Astrocyte (in vitro differentiated cells and primary cell): ENCODE results near the gene CHSY1. TPM values are rescaled to one million over a fixed set of nuclear protein-coding genes. Genes with fewer than 3 reads are reported as not detected.

Source experiments
- DNase-seq: peaks from one replicate; pipeline ENCODE4 v3.0.0-alpha.2; 2010; ENCODE audit warnings: low read depth
- FAIRE-seq: peaks from 2 replicates; lab custom pipeline; 2011; peaks lifted over from hg19 to GRCh38; lab: Jason Lieb, UNC
- H2AFZ ChIP-seq: 2 replicates; pipeline ENCODE4 v1.6.0; 2012; ENCODE audit warnings: low read depth, low read length, inconsistent platforms
- H3K27ac ChIP-seq: 2 replicates; pipeline ENCODE4 v1.5.1; 2011; ENCODE audit warnings: low read depth, low read length, inconsistent platforms
- H3K27me3 ChIP-seq: 2 replicates; pipeline ENCODE4 v1.6.0; 2011; ENCODE audit warnings: low read length, inconsistent platforms; ENCODE audit not compliant: insufficient read depth
- H3K36me3 ChIP-seq: 2 replicates; pipeline ENCODE4 v1.5.1; 2011; ENCODE audit warnings: low read length, inconsistent platforms; ENCODE audit not compliant: insufficient read depth
- H3K4me1 ChIP-seq: 2 replicates; pipeline ENCODE4 v1.5.1; 2011; ENCODE audit warnings: low read length, inconsistent platforms; ENCODE audit not compliant: insufficient read depth
- H3K4me2 ChIP-seq: 2 replicates; pipeline ENCODE4 v1.6.0; 2012; ENCODE audit warnings: low read length, inconsistent platforms
- H3K4me3 ChIP-seq: 2 replicates; pipeline ENCODE4 v1.5.1; 2011; ENCODE audit warnings: low read depth, mild to moderate bottlenecking, low read length, inconsistent platforms; ENCODE audit not compliant: insufficient read depth
- H3K79me2 ChIP-seq: 2 replicates; pipeline ENCODE4 v1.6.0; 2012; ENCODE audit warnings: mild to moderate bottlenecking, low read length, inconsistent platforms; ENCODE audit not compliant: insufficient read depth
- H3K9ac ChIP-seq: 2 replicates; pipeline ENCODE4 v1.6.0; 2012; ENCODE audit warnings: mild to moderate bottlenecking, low read length, inconsistent platforms
- H3K9me3 ChIP-seq: 2 replicates; pipeline ENCODE4 v1.5.1; 2012; ENCODE audit warnings: low read depth, mild to moderate bottlenecking, low read length, inconsistent platforms; ENCODE audit not compliant: insufficient read depth
- H4K20me1 ChIP-seq: 2 replicates; pipeline ENCODE4 v1.6.0; 2012; ENCODE audit warnings: low read length, inconsistent platforms; ENCODE audit not compliant: insufficient read depth
- H3K27ac Mint-ChIP-seq: one replicate; pipeline ENCODE4 v1.8.0; 2021; ENCODE audit warnings: mild to moderate bottlenecking, mixed read lengths; ENCODE audit not compliant: unreplicated experiment
- H3K27me3 Mint-ChIP-seq: one replicate; pipeline ENCODE4 v1.8.0; 2021; ENCODE audit warnings: low read depth, mixed read lengths; ENCODE audit not compliant: unreplicated experiment
- H3K36me3 Mint-ChIP-seq: one replicate; pipeline ENCODE4 v1.8.0; 2021; ENCODE audit warnings: low read depth, mixed read lengths; ENCODE audit not compliant: unreplicated experiment
- H3K4me1 Mint-ChIP-seq: one replicate; pipeline ENCODE4 v1.8.0; 2021; ENCODE audit warnings: low read depth, mixed read lengths; ENCODE audit not compliant: unreplicated experiment
- H3K4me3 Mint-ChIP-seq: one replicate; pipeline ENCODE4 v1.8.0; 2021; ENCODE audit warnings: mild to moderate bottlenecking, moderate library complexity, mixed read lengths; ENCODE audit not compliant: unreplicated experiment
- H3K9me3 Mint-ChIP-seq: one replicate; pipeline ENCODE4 v1.8.0; 2021; ENCODE audit warnings: mild to moderate bottlenecking, mixed read lengths; ENCODE audit not compliant: unreplicated experiment
- EZH2 ChIP-seq: IDR thresholded peaks from 2 replicates; pipeline ENCODE4 v1.6.1; 2012; ENCODE audit warnings: mild to moderate bottlenecking, low read length, inconsistent platforms; ENCODE audit not compliant: insufficient read depth
- total RNA-seq: library from RNA; stranded (reverse); gene quantifications from 2 replicates; pipeline ENCODE4 v1.2.1, GENCODE V29; 2021
- TF ChIP-seq, protein P1 (sequence below): IDR thresholded peaks from 2 replicates; pipeline ENCODE4 v1.5.1; 2011; ENCODE audit warnings: low read depth, mild to moderate bottlenecking, inconsistent platforms, low read length, moderate library complexity; ENCODE audit not compliant: insufficient read depth

Gene CHSY1
- total RNA-seq, 1 donor from 2014 or later: 42.2 TPM

DNA sequence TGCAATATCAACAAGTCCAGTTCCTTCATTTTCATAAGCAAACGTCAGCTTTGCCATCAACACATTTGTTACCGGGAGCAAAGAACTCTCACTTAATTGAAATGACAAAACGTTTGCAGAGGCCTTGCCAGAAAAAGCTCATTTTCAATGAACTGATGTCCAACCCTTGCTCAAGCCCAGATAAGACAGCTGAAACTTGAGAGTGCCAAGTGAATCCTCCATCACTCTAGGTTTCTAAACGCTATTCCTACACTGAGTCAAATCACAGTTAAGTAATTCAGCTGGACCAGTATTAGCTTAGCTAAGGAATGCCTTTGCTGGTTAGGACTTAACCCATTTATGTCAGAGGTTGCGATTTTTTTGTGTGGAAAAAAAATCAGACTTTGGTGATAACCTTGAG is 11.5 kb downstream of the CHSY1 start:
- no peaks in the 10 kb centered on the region for H3K9me3 Mint-ChIP-seq
- no peak overlapping the region for H3K27ac Mint-ChIP-seq

DNA sequence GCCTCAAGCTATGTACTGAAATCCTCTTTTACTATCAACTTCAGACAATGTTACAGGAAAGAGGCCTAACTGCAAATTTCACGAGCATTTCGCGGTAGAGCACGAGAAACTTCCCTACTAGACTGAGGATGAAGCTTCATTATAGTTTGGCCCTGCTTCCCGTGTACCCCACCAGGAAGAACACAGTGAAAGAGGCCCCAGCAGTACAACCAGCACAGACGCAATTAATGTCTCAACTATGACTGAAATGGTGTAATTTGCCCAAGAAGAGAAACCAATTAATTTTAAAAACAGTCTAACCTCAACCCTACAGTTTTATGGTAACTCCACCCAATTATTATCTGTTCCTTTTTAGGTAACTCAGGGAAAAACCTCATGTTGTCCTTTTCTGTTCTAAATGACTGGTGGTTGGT is 12.1 kb downstream of the CHSY1 start:
- Histone ChIP-seq H3K4me1 (peaks cover 25% of the 10 kb centered on the region), H3K27me3 (no peaks in the 10 kb centered on the region), H3K36me3 (peaks cover 6% of the 10 kb centered on the region), H3K9me3 (no peaks in the 10 kb centered on the region), H3K4me3 (no peak overlapping the region), H4K20me1 (peaks cover 90% of the 10 kb centered on the region), H3K27ac (no peak overlapping the region), H2AFZ (no peak overlapping the region), H3K4me2 (no peak overlapping the region), H3K9ac (no peak overlapping the region), H3K79me2 (peaks cover 99% of the 10 kb centered on the region)
- no peak for TF ChIP-seq EZH2
- TF ChIP-seq, protein P1, sequence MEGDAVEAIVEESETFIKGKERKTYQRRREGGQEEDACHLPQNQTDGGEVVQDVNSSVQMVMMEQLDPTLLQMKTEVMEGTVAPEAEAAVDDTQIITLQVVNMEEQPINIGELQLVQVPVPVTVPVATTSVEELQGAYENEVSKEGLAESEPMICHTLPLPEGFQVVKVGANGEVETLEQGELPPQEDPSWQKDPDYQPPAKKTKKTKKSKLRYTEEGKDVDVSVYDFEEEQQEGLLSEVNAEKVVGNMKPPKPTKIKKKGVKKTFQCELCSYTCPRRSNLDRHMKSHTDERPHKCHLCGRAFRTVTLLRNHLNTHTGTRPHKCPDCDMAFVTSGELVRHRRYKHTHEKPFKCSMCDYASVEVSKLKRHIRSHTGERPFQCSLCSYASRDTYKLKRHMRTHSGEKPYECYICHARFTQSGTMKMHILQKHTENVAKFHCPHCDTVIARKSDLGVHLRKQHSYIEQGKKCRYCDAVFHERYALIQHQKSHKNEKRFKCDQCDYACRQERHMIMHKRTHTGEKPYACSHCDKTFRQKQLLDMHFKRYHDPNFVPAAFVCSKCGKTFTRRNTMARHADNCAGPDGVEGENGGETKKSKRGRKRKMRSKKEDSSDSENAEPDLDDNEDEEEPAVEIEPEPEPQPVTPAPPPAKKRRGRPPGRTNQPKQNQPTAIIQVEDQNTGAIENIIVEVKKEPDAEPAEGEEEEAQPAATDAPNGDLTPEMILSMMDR: no peak
- Mint-ChIP-seq H3K9me3 (no peaks in the 10 kb centered on the region), H3K27me3 (no peaks in the 10 kb centered on the region), H3K4me1 (peaks cover 19% of the 10 kb centered on the region), H3K4me3 (no peak overlapping the region), H3K27ac (no peak overlapping the region), H3K36me3 (peaks cover 5% of the 10 kb centered on the region)
- DNase-seq (no peak), FAIRE-seq (no peak)

More for the DNA sequence above, 11.5 kb downstream of the CHSY1 start:
- TF ChIP-seq, protein P1: no peak
- no peak for TF ChIP-seq EZH2
- no peaks in the 10 kb centered on the region for H3K27me3 Mint-ChIP-seq
- peaks cover 90% of the 10 kb centered on the region for H4K20me1 ChIP-seq
- peaks cover 99% of the 10 kb centered on the region for H3K79me2 ChIP-seq
- H2AFZ ChIP-seq: no peak overlapping the region
- no peak overlapping the region for H3K9ac ChIP-seq
- DNase-seq (peak; percentile 83), FAIRE-seq (no peak)
- no peak overlapping the region for H3K4me3 ChIP-seq
- H3K36me3 Mint-ChIP-seq: peaks cover 5% of the 10 kb centered on the region
- H3K4me2 ChIP-seq: no peak overlapping the region
- peaks cover 31% of the 10 kb centered on the region for H3K4me1 ChIP-seq
- H3K36me3 ChIP-seq: peaks cover 6% of the 10 kb centered on the region
- H3K9me3 ChIP-seq: no peaks in the 10 kb centered on the region
- H3K27ac ChIP-seq: no peak overlapping the region
- H3K4me3 Mint-ChIP-seq: no peak overlapping the region
- no peaks in the 10 kb centered on the region for H3K27me3 ChIP-seq
- H3K4me1 Mint-ChIP-seq: peaks cover 24% of the 10 kb centered on the region

DNA sequence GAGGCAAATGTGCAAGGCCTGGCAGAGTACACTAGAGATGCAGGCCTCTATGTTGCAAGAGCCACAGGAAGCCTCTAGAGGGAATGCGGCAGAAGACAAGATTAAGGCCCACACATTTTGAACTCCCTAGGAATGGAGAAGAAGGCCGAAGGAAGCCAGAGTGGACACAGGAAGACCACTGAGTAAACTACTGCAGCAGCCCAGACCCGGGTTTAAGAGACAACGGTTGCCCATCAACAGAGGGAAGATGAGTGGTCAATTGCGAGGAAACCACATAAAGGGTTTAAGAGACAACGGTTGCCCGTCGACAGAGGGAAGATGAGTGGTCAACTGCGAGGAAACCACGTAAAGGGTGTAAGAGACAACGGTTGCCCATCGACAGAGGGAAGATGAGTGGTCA is 14.6 kb downstream of the CHSY1 start:
- Mint-ChIP-seq H3K27me3 (no peaks in the 10 kb centered on the region), H3K36me3 (peaks cover 8% of the 10 kb centered on the region), H3K27ac (no peak overlapping the region), H3K4me3 (no peak overlapping the region), H3K9me3 (no peaks in the 10 kb centered on the region), H3K4me1 (peaks cover 7% of the 10 kb centered on the region)
- H3K4me3 ChIP-seq: no peak overlapping the region
- H2AFZ ChIP-seq: no peak overlapping the region
- H3K4me1 ChIP-seq: peaks cover 2% of the 10 kb centered on the region
- H3K36me3 ChIP-seq: peaks cover 13% of the 10 kb centered on the region
- peaks cover 90% of the 10 kb centered on the region for H4K20me1 ChIP-seq
- DNase-seq (no peak), FAIRE-seq (no peak)
- no peak overlapping the region for H3K4me2 ChIP-seq
- no peak overlapping the region for H3K9ac ChIP-seq
- no peaks in the 10 kb centered on the region for H3K27me3 ChIP-seq
- no peaks in the 10 kb centered on the region for H3K9me3 ChIP-seq
- TF ChIP-seq, protein P1: no peak
- TF ChIP-seq EZH2: no peak
- H3K79me2 ChIP-seq: peaks cover 99% of the 10 kb centered on the region
- no peak overlapping the region for H3K27ac ChIP-seq
